Measurements from ENCODE around the gene BTNL3. TPM values are rescaled to one million over a fixed set of nuclear protein-coding genes. Genes with fewer than 3 reads are reported as not detected.

Gene BTNL3
- polyA plus RNA-seq, 1 of the 3 experiments (the other 2 are of a cell fraction): not detected

GRCh38 chr5:181039931-181040630 is 51.4 kb downstream of the BTNL3 start, which contains the start of gene BTNL9 (continued):
- TF ChIP-seq TAF1 (IDR thresholded peaks at IDR 0.05; ENCODE audit: borderline replicate concordance, low read depth, low read length) (no peak), CTCF (IDR thresholded peaks at IDR 0.05) (no peak), ELF1 (IDR thresholded peaks at IDR 0.05) (no peak), RFX5 (IDR thresholded peaks at IDR 0.05; ENCODE audit: low read length) (no peak), FOSL2 (IDR thresholded peaks at IDR 0.05; ENCODE audit: borderline replicate concordance, low read depth) (no peak), RXRA (IDR thresholded peaks at IDR 0.05; ENCODE audit: borderline replicate concordance, low read depth) (no peak), MEF2A (IDR thresholded peaks at IDR 0.05; ENCODE audit: borderline replicate concordance, low read depth) (no peak)

GRCh38 chr5:181040631-181040945 is 51.9 kb downstream of the BTNL3 start:
- Histone ChIP-seq H3K9me3 (no peaks in the 10 kb centered on the region), H3K4me2 (no peak overlapping the region), H2AFZ (ENCODE audit: low read depth) (no peak overlapping the region), H3K4me3 (ENCODE audit: low read depth in 2 of 2, low read length in 1 of 2) (no peak overlapping the region), H3K27ac (ENCODE audit: low read depth in 2 of 2, low read length in 1 of 2) (no peak overlapping the region), H3F3A (replicated peaks; ENCODE audit: insufficient read depth) (no peaks in the 10 kb centered on the region), H3K9me2 (no peaks in the 10 kb centered on the region), H3K27me3 (ENCODE audit: insufficient read depth) (peaks cover 67% of the 10 kb centered on the region), H3K4me1 (ENCODE audit: control insufficient read depth in 1 of 2, insufficient read depth in 2 of 2, low read depth in 1 of 2, low read length in 1 of 2) (no peaks in the 10 kb centered on the region), H3K36me3 (replicated peaks in 1 of 2; ENCODE audit: control insufficient read depth in 1 of 2, insufficient read depth in 2 of 2, low read length in 1 of 2) (no peaks in the 10 kb centered on the region), H3K9ac (no peak overlapping the region), H4K20me1 (ENCODE audit: insufficient read depth) (no peaks in the 10 kb centered on the region), H3K79me2 (ENCODE audit: insufficient read depth) (no peaks in the 10 kb centered on the region)
- ChIA-PET POLR2A (no interaction called here), CTCF (interaction anchor here (0.6 kb wide), 1 partner anchor 96 kb away, joined by 3 read pairs; no protein-coding TSS in a partner anchor)
- TF ChIP-seq GATA2 (CRISPR knock-in tag; IDR thresholded peaks at IDR 0.05): no peak
- TF ChIP-seq POLR2AphosphoS5 (IDR thresholded peaks at IDR 0.05; ENCODE audit: low read depth, low read length): no peak
- TF ChIP-seq, protein P1, sequence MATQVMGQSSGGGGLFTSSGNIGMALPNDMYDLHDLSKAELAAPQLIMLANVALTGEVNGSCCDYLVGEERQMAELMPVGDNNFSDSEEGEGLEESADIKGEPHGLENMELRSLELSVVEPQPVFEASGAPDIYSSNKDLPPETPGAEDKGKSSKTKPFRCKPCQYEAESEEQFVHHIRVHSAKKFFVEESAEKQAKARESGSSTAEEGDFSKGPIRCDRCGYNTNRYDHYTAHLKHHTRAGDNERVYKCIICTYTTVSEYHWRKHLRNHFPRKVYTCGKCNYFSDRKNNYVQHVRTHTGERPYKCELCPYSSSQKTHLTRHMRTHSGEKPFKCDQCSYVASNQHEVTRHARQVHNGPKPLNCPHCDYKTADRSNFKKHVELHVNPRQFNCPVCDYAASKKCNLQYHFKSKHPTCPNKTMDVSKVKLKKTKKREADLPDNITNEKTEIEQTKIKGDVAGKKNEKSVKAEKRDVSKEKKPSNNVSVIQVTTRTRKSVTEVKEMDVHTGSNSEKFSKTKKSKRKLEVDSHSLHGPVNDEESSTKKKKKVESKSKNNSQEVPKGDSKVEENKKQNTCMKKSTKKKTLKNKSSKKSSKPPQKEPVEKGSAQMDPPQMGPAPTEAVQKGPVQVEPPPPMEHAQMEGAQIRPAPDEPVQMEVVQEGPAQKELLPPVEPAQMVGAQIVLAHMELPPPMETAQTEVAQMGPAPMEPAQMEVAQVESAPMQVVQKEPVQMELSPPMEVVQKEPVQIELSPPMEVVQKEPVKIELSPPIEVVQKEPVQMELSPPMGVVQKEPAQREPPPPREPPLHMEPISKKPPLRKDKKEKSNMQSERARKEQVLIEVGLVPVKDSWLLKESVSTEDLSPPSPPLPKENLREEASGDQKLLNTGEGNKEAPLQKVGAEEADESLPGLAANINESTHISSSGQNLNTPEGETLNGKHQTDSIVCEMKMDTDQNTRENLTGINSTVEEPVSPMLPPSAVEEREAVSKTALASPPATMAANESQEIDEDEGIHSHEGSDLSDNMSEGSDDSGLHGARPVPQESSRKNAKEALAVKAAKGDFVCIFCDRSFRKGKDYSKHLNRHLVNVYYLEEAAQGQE (IDR thresholded peaks at IDR 0.05; ENCODE audit: low read depth, low read length): no peak
- no peak for TF ChIP-seq RAD21 (IDR thresholded peaks at IDR 0.05; ENCODE audit: low read length)
- TF ChIP-seq, protein P2, sequence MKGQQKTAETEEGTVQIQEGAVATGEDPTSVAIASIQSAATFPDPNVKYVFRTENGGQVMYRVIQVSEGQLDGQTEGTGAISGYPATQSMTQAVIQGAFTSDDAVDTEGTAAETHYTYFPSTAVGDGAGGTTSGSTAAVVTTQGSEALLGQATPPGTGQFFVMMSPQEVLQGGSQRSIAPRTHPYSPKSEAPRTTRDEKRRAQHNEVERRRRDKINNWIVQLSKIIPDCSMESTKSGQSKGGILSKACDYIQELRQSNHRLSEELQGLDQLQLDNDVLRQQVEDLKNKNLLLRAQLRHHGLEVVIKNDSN (IDR thresholded peaks at IDR 0.05; ENCODE audit: borderline replicate concordance, low read depth): no peak
- TF ChIP-seq JUND (IDR thresholded peaks at IDR 0.05): no peak
- TF ChIP-seq PBX3 (IDR thresholded peaks at IDR 0.05): no peak
- TF ChIP-seq TCF12 (IDR thresholded peaks at IDR 0.05): no peak
- TF ChIP-seq, protein P3, sequence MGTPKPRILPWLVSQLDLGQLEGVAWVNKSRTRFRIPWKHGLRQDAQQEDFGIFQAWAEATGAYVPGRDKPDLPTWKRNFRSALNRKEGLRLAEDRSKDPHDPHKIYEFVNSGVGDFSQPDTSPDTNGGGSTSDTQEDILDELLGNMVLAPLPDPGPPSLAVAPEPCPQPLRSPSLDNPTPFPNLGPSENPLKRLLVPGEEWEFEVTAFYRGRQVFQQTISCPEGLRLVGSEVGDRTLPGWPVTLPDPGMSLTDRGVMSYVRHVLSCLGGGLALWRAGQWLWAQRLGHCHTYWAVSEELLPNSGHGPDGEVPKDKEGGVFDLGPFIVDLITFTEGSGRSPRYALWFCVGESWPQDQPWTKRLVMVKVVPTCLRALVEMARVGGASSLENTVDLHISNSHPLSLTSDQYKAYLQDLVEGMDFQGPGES (IDR thresholded peaks at IDR 0.05; ENCODE audit: low read depth, low read length): no peak
- TF ChIP-seq RFX5 (IDR thresholded peaks at IDR 0.05; ENCODE audit: low read length): no peak
- no peak for TF ChIP-seq EP300 (IDR thresholded peaks at IDR 0.05; ENCODE audit: borderline replicate concordance in 1 of 2, low read depth in 1 of 2, low read length in 1 of 2)
- TF ChIP-seq NFIC (IDR thresholded peaks at IDR 0.05; ENCODE audit: borderline replicate concordance): no peak
- no peak for TF ChIP-seq MXI1 (IDR thresholded peaks at IDR 0.05; ENCODE audit: low read depth, low read length)
- TF ChIP-seq SMC3 (IDR thresholded peaks at IDR 0.05; ENCODE audit: low read depth, low read length): no peak
- TF ChIP-seq RXRA (IDR thresholded peaks at IDR 0.05; ENCODE audit: borderline replicate concordance, low read depth): no peak
- no peak for TF ChIP-seq FOSL2 (IDR thresholded peaks at IDR 0.05; ENCODE audit: borderline replicate concordance, low read depth)
- no peak for TF ChIP-seq TAF1 (IDR thresholded peaks at IDR 0.05; ENCODE audit: borderline replicate concordance, low read depth, low read length)
- 4% methylated on average over 7 of the region's 8 CpGs for WGBS (ENCODE audit: low lambda C conversion rate)
- DNase-seq: no peak
